GM12878 (cell line): ENCODE results near the gene CNTN4. TPM values are rescaled to one million over a fixed set of nuclear protein-coding genes. Genes with fewer than 3 reads are reported as not detected.

Experiments used
- ATAC-seq: fragments of 200-7000 bp; cut with Tn5 transposase; 3 replicates; pipeline ENCODE4 v1.9.1; 2020; ENCODE audit warnings: mild to moderate bottlenecking, moderate library complexity
- BruUV-seq: library from RNA; stranded (reverse); fragments of 400-500 nt; replicated peaks from 2 replicates; lab custom pipeline; 2021; lab: Mats Ljungman, UMichigan
- CTCF ChIA-PET: fragments of 300-600 bp; sonication (Branson Sonifier 250); formaldehyde crosslinking; extraction: SDS; loops from one replicate; lab custom pipeline; 2021; ENCODE audit warnings: inconsistent platforms; lab: Yijun Ruan, JAX
- POLR2A ChIA-PET: fragments of 350-600 bp; formaldehyde crosslinking; extraction: SDS; loops from one replicate; lab custom pipeline; 2021; ENCODE audit warnings: inconsistent platforms; lab: Charles Lee
- RAD21 ChIA-PET: fragments of 300-600 bp; sonication (Branson Sonifier 250); formaldehyde crosslinking; loops from one replicate; lab custom pipeline; 2023; ENCODE audit warnings: antibody characterized with exemption; ENCODE audit not compliant: unreplicated experiment; lab: Charles Lee
- SMC1A ChIA-PET: fragments of 300-600 bp; sonication (Branson Sonifier 250); formaldehyde crosslinking; loops from one replicate; lab custom pipeline; 2023; ENCODE audit not compliant: unreplicated experiment, uncharacterized antibody; lab: Charles Lee
- DNase-seq: peaks from one replicate; pipeline ENCODE4 v3.0.0-alpha.2; 2011; ENCODE audit warnings: low read depth, low spot score
- FAIRE-seq: peaks from 3 replicates; lab custom pipeline; 2011; peaks lifted over from hg19 to GRCh38; lab: Jason Lieb, UNC
- H2AFZ ChIP-seq: 2 replicates; pipeline ENCODE4 v1.6.0; 2011; ENCODE audit warnings: low read depth, low read length, control low read depth; ENCODE audit not compliant: control insufficient read depth
- H3K27ac ChIP-seq: 2 replicates; pipeline ENCODE4 v1.5.1; 2011; ENCODE audit warnings: control low read depth; ENCODE audit not compliant: control insufficient read depth, insufficient read depth
- H3K27me3 ChIP-seq, 2 experiments: replicated peaks in 1 of 2; 2 replicates each; pipeline versions ENCODE4 v1.6.0 to v1.6.1; 2011; ENCODE audit warnings: low read length in 1 of 2; ENCODE audit not compliant: control insufficient read depth in 2 of 2, insufficient read depth in 2 of 2
- H3K36me3 ChIP-seq, 2 experiments: 2 replicates each; pipeline ENCODE4 v1.5.1; 2011; ENCODE audit warnings: low read length in 1 of 2; ENCODE audit not compliant: control insufficient read depth in 2 of 2, insufficient read depth in 2 of 2
- H3K4me1 ChIP-seq: 2 replicates; pipeline ENCODE4 v1.6.1; 2011; ENCODE audit warnings: mild to moderate bottlenecking, low read length, moderate library complexity, mixed read lengths; ENCODE audit not compliant: control insufficient read depth, insufficient read depth
- H3K4me2 ChIP-seq: 2 replicates; pipeline ENCODE4 v1.6.0; 2011; ENCODE audit warnings: control low read depth; ENCODE audit not compliant: control insufficient read depth, insufficient read depth
- H3K4me3 ChIP-seq: fragments of 200-600 bp; sonication (generic); 2 replicates; pipeline ENCODE4 v1.5.1; 2016
- H3K79me2 ChIP-seq: 2 replicates; pipeline ENCODE4 v1.6.0; 2011; ENCODE audit warnings: low read length; ENCODE audit not compliant: control insufficient read depth, insufficient read depth
- H3K9ac ChIP-seq: 2 replicates; pipeline ENCODE4 v1.8.0; 2011; ENCODE audit warnings: low read length, control low read depth, mixed read lengths; ENCODE audit not compliant: control insufficient read depth, insufficient read depth
- H3K9me3 ChIP-seq: replicated peaks from 3 replicates; pipeline ENCODE4 v1.5.1; 2011; ENCODE audit warnings: mild to moderate bottlenecking, low read length; ENCODE audit not compliant: control insufficient read depth, insufficient read depth
- H4K20me1 ChIP-seq: 2 replicates; pipeline ENCODE4 v1.6.0; 2011; ENCODE audit not compliant: control insufficient read depth, insufficient read depth
- ATF7 ChIP-seq: fragments of 450-650 bp; IDR thresholded peaks from 2 replicates; pipeline ENCODE4 v1.6.1; 2016; ENCODE audit warnings: low read depth, mild to moderate bottlenecking
- NFYB ChIP-seq: IDR thresholded peaks from 2 replicates; pipeline ENCODE4 v1.6.1; 2011; ENCODE audit warnings: low read depth, mild to moderate bottlenecking, low read length, improper control_type of control experiment, moderate library complexity; ENCODE audit not compliant: insufficient read depth
- RBBP5 ChIP-seq: fragments of 200-600 bp; sonication (generic); conservative IDR thresholded peaks from 2 replicates; pipeline ENCODE4 v1.6.1; 2016
- SPI1 ChIP-seq: IDR thresholded peaks from 2 replicates; pipeline ENCODE4 v1.6.1; 2011; ENCODE audit warnings: low read depth, mild to moderate bottlenecking, low read length, moderate library complexity, borderline replicate concordance; ENCODE audit not compliant: insufficient read depth
- ZNF274 ChIP-seq: IDR thresholded peaks from one replicate; pipeline ENCODE4 v1.8.0; 2011; ENCODE audit not compliant: insufficient read length, insufficient read depth
- WGBS: methylation state at CpG from one replicate; pipeline ENCODE4 v1.1.6; 2016; ENCODE audit warnings: low lambda C conversion rate; ENCODE audit not compliant: insufficient replicate concordance, insufficient coverage; ENCODE audit errors: missing lambda C conversion rate; 5-methylcytosine and 5-hydroxymethylcytosine counted together
- in situ Hi-C: fragments of 300-500 bp; cut with MboI; formaldehyde crosslinking; loops from 9 replicates; pipeline ENCODE4 v1.14.3; 2018; ENCODE audit warnings: mixed read lengths
- intact Hi-C: fragments of 100-400 bp; cut with micrococcal nuclease; formaldehyde crosslinking; loops from one replicate; pipeline ENCODE4 v1.14.2; 2022; ENCODE audit not compliant: unreplicated experiment
- polyA plus RNA-seq, 11 experiments: library from polyadenylated mRNA; depleted of rRNA in 4 of 11; unstranded in 6 of 11; stranded (reverse) in 5 of 11; fragments of >200 nt; fragmentation: Nextera tagmentation in 4 of 11; fragmentation: Illumina TruSeq in 1 of 11; extraction: Ambion mirVana in 4 of 11; extraction: Trizol in 1 of 11; gene quantifications; 1 replicate in 1 of 11; 2 replicates in 10 of 11; pipeline versions ENCODE4 v1.2.1 to v1.2.3, GENCODE V29; 2011 to 2016; ENCODE audit warnings: inconsistent platforms in 2 of 11, missing spikeins in 2 of 11, low read depth in 1 of 11
- total RNA-seq, 4 experiments: library from RNA; depleted of rRNA in 3 of 4; stranded (reverse); fragments of >200 nt in 3 of 4; fragmentation: Illumina TruSeq in 1 of 4; extraction: Trizol in 1 of 4; gene quantifications; 2 replicates each; pipeline versions ENCODE4 v1.2.1 to v1.2.3, GENCODE V29; 2013 to 2021
- TF ChIP-seq, protein P1 (sequence below): IDR thresholded peaks from 2 replicates; pipeline ENCODE4 v1.6.1; 2011; ENCODE audit warnings: low read depth, mild to moderate bottlenecking, low read length, moderate library complexity, borderline replicate concordance; ENCODE audit errors: extremely low read depth

Gene CNTN4
- total and polyA plus RNA-seq, 10 of the 15 experiments (the other 5 are each of a cell fraction or from before 2014, with no cell fraction given), result 0.05 to 0.43 (median 0.15) TPM; not detected in 1

DNA sequence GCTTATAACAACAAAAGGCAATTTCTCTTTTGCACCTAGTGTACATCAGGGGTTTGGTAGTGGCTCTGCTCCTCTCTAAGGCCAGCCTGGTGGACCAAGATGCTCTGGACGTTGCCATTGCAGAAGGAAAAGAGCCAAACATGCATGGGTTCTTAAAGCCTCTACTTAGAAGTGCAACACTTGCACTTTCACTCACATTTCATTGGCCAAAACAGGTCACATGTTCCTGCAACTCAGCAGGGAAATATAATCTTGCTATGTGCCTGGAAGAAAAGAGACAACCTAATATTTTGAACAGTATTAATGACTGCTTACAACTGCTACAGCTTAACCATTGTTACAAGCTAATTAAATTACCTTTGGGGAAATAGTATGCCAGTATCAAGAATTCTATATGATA, 828.6 kb downstream of the CNTN4 start:
- ATAC-seq (peak; percentile 48; the same call in 2 of the 3 replicates), DNase-seq (no peak)
- Histone ChIP-seq H3K27me3 (no peaks in the 10 kb centered on the region; a peak in 1 of 4 replicates), H4K20me1 (no peaks in the 10 kb centered on the region), H2AFZ (no peak overlapping the region), H3K27ac (no peak overlapping the region), H3K9ac (no peak overlapping the region), H3K79me2 (no peaks in the 10 kb centered on the region), H3K4me1 (peaks cover 1% of the 10 kb centered on the region; the same call in 1 of the 2 replicates), H3K4me2 (no peak overlapping the region)
- intact Hi-C loops, result no loop called here
- CTCF ChIA-PET, result no interaction called here
- no TSS peak for BruUV-seq
- 0% methylated on average over 1 of the region's 1 CpG for WGBS
- RAD21 ChIA-PET, result interaction anchor here (0.6 kb wide), 1 partner anchor 41 kb away, joined by 4 read pairs; no protein-coding TSS in a partner anchor
- TF ChIP-seq RBBP5 (no peak), NFYB (peak; percentile 72), ZNF274 (no peak)
- TF ChIP-seq, all 136 proteins: peak for 1
- in situ Hi-C loops, result no loop called here
- POLR2A ChIA-PET, result no interaction called here
- Histone ChIP-seq H3K4me3 (no peak overlapping the region), H3K9me3 (no peaks in the 10 kb centered on the region), H3K36me3 (no peaks in the 10 kb centered on the region)
- no peak for FAIRE-seq
- SMC1A ChIA-PET, result no interaction called here

DNA sequence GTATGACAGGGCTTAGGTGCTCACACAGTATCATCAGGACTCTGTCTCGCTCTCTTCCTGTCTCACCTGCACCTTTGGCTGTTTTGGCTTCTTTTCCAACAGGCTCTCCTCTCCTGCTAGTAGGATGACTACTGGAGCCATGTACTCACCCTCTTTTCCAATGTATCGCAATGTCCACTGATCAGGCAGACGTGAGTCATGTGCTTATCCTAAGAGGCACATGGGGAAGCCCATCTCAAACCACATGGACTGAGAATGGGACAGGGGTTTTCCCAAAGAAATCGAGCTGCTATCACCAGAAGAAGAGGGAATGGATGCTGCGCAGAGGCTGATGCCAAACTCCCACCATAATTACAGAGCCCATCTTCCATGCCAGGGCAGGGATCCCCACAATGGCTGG, 830.9 kb downstream of the CNTN4 start:
- CTCF ChIA-PET, result no interaction called here
- intact Hi-C loops (no loop called here), in situ Hi-C loops (no loop called here)
- no peak for ATAC-seq
- no peaks in the 10 kb centered on the region for H4K20me1 ChIP-seq
- SMC1A ChIA-PET, result no interaction called here
- no peak overlapping the region for H3K4me3 ChIP-seq
- WGBS, result 29% methylated on average over 5 of the region's 5 CpGs
- H3K9ac ChIP-seq, result no peak overlapping the region
- H3K9me3 ChIP-seq, result no peaks in the 10 kb centered on the region
- H3K79me2 ChIP-seq, result no peaks in the 10 kb centered on the region
- RAD21 ChIA-PET, result no interaction called here
- DNase-seq, result no peak
- no peaks in the 10 kb centered on the region for H3K36me3 ChIP-seq
- no peak overlapping the region for H3K4me2 ChIP-seq
- POLR2A ChIA-PET, result no interaction called here
- BruUV-seq, result no TSS peak
- TF ChIP-seq ZNF274, result no peak
- TF ChIP-seq SPI1, result no peak
- TF ChIP-seq ATF7, result no peak
- TF ChIP-seq, protein P1, sequence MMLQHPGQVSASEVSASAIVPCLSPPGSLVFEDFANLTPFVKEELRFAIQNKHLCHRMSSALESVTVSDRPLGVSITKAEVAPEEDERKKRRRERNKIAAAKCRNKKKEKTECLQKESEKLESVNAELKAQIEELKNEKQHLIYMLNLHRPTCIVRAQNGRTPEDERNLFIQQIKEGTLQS, result no peak
- no peaks in the 10 kb centered on the region; a peak in 2 of 4 replicates for H3K27me3 ChIP-seq
- H3K4me1 ChIP-seq, result no peaks in the 10 kb centered on the region
- H2AFZ ChIP-seq, result no peak overlapping the region; the same call in 1 of the 2 replicates
- FAIRE-seq, result no peak
- no peak overlapping the region for H3K27ac ChIP-seq
